GM21737 (cell line): ENCODE measurements around the gene EIF2D.
"Not testable (repeated sequence)": the region's sequence is repeated elsewhere in the genome, so short reads cannot be mapped to it uniquely, and the experiment has no call there.

ENCODE experiments used
- ATAC-seq: cut with Tn5 transposase; IDR thresholded peaks from one replicate; pipeline ENCODE4 v1.9.1; 2021; ENCODE audit warnings: mild to moderate bottlenecking, moderate library complexity; ENCODE audit not compliant: unreplicated experiment

Gene EIF2D

DNA sequence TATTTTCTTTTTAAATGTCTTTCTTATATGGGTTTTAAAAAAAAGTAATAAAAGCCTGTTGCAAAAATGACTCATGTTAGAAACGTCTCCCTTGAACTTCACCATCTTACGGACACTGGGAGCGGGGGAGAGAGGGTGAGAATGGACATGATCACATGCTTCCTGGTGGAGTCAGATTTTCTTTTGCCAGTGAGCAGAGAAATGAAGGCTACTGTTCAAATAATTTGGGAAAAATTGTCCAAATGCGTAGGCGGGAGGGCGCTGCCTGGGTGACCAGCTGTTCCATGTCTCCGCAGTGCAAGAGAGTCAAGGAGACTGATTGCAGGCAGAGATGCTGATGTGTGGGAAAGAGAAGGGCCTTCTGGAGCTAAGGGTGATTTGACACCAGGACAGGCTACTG, 23.1 kb downstream of the EIF2D start:
- ATAC-seq: no peak

GRCh38 chr1:206588492-206588891, 23.8 kb downstream of the EIF2D start:
- ATAC-seq: no peak

DNA sequence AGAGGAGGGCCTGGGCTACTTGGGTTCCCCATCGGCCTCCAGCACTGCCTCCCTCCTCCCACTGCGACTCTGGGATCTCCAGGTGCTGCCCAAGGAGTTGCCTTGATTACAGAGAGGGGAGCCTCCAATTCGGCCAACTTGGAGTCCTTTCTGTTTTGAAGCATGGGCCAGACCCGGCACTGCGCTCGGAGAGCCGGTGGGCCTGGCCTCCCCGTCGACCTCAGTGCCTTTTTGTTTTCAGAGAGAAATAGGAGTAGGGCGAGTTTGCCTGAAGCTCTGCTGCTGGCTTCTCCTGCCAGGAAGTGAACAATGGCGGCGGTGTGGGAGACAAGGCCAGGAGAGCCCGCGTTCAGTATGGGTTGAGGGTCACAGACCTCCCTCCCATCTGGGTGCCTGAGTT, 24.4 kb downstream of the EIF2D start:
- no peak for ATAC-seq

DNA sequence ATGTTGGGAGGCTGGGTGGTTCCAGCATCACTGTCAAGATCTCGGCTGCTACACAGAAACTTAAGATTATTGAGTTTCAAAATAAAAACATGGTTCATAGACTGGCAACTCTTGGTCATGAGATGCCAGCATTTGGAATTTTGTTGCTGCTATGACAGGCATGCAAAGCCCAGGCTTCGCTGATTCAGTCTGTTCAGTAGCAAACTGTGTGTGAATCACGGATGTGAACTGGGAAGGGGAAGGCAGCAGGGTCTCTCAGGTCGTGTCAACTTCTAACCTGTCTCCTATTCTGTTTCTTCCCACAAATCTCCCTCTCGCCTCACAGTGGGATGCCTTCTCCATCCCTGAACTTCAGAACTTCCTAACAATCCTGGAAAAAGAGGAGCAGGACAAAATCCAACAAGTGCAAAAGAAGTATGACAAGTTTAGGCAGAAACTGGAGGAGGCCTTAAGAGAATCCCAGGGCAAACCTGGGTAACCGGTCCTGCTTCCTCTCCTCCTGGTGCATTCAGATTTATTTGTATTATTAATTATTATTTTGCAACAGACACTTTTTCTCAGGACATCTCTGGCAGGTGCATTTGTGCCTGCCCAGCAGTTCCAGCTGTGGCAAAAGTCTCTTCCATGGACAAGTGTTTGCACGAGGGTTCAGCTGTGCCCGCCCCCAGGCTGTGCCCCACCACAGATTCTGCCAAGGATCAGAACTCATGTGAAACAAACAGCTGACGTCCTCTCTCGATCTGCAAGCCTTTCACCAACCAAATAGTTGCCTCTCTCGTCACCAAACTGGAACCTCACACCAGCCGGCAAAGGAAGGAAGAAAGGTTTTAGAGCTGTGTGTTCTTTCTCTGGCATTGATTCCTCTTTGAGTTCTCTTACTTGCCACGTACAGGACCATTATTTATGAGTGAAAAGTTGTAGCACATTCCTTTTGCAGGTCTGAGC, 25.5 kb downstream of the EIF2D start:
- no peak for ATAC-seq

- no peak for ATAC-seq
Observed at GRCh38 chr1:206584683-206585082, 27.6 kb downstream of the EIF2D start.

- ATAC-seq: no peak
Observed at GRCh38 chr1:206583707-206584648, 28.3 kb downstream of the EIF2D start.

DNA sequence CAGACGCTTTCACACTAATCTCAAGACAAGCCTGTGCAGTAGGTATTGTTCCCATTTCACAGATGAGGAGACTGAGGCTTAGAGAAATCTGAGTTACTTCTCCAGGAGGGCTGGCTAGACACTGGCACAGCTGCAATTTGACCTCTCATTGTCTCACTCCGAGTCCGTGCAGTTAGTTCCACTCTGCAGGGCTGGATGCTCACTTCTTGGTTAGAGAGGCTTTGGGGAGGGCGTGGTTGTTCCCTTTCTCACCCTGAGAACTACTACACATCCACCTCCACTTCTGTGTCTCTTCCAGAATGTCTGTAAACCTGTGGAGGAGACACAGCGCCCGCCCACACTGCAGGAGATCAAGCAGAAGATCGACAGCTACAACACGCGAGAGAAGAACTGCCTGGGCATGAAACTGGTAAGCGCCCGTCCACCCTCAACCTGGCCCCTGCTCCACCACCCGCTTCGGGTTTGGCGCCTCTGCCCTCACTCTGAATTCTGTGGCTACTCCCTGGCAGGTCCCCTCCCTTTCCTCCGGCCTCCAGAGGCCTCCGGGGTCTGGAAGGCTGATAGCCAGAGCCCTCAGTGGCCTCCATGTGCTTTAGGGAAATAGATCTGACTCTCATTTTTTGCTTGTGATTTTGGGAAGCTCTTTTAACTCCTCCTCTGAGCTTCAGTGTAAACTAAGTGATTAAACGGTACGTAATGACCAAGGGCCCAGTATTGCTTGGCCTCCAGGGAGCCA, 29.1 kb downstream of the EIF2D start:
- ATAC-seq: no peak

- ATAC-seq: no peak
Observed at GRCh38 chr1:206582537-206582936, 29.7 kb downstream of the EIF2D start.

DNA sequence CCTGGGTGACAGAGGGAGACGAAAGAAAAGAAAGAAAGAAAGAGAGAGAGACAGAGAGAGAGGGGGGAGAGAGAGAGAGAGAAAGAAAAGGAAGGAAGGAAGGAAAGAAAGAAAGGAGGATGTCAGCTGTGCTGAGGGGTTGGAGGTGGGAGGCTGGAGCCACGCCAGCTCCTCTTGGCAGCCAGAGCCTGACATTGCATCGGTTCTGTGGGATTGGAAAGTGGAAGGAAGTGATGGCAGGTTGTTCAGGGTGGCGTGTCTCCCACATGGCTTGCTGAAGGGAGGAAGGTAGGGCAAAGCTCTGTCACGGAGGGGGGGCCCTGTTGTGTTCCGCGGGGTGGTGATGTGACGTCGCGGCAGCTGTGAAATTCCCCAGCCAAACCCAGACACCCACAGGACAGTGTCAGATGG, 30.7 kb downstream of the EIF2D start:
- ATAC-seq: no peak

DNA sequence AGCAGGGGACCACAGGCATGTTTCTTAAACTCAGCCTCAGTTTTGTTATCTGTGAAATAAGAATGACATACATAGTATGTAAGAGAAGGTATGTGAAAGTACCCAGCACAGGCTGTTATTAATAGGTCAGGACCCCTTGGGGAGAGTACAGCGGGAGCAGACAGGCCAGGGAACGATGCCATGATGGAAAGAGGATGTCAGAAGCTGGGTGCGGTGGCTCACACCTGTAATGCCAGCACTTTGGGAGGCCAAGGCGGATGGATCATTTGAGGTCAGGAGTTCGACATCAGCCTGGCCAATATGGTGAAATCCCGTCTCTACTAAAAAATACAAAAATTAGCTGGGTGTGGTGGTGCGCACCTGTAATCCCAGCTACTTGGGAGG, 31.2 kb downstream of the EIF2D start:
- ATAC-seq: not testable (repeated sequence)

GRCh38 chr1:206580438-206581113, 31.7 kb downstream of the EIF2D start:
- peak; percentile 21 for ATAC-seq

DNA sequence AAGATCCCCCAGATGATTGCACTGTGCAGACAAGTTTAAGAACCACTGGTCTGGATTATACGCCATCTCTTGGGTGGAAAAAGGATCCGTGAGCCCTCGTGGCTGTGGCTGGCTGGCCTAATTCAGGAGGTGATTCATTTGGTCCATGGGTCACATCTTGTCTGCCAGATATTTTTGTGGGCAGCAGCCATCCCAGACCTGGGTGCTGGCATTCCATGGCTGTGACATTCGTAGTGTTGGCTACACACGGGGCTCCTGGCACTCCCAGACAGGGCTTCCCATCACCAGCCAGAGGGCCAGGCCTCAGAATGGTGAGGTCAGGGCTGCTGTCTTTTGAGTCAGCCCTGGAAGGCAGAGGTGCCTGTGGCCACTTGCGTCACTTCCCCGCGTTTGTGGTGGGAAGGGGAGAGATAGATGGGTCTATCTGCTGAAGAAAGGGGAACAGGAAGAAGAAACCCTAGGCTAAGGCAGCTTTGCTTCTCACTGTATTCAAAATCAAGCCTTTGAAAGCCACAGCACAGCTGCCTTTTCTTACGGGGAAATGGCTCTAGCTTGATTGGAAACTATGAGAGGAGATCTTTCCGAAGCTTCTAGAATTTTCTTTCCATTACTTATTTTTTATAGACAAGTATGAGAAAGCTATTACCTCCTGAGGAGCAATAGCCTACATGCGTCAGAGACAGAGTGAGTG, 32.4 kb downstream of the EIF2D start:
- ATAC-seq: peak; percentile 80

DNA sequence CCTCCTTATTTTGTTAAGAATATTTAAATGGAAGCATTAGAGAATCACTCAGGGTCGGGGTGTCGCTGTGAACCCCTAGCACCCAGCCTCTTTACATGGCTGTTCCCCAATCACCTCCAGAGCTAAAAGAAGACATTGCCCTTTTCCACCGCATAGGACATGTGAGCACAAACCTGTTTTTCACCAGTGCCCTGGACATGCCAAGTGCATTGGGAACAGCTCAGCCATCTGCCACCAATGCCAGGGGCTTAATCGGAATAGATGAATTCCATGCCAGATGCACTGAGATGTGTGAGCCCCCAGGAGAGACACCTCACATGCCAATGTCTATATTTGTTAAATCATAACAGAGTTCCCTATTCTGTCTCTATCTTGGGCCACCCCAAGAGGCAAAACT, 33.3 kb downstream of the EIF2D start:
- ATAC-seq: no peak

- no peak for ATAC-seq
Observed at GRCh38 chr1:206578068-206578977, 33.9 kb downstream of the EIF2D start.

GRCh38 chr1:206577626-206578025, 34.6 kb downstream of the EIF2D start:
- ATAC-seq: no peak

- ATAC-seq: no peak
Observed at GRCh38 chr1:206575894-206576737, 36.1 kb downstream of the EIF2D start.

DNA sequence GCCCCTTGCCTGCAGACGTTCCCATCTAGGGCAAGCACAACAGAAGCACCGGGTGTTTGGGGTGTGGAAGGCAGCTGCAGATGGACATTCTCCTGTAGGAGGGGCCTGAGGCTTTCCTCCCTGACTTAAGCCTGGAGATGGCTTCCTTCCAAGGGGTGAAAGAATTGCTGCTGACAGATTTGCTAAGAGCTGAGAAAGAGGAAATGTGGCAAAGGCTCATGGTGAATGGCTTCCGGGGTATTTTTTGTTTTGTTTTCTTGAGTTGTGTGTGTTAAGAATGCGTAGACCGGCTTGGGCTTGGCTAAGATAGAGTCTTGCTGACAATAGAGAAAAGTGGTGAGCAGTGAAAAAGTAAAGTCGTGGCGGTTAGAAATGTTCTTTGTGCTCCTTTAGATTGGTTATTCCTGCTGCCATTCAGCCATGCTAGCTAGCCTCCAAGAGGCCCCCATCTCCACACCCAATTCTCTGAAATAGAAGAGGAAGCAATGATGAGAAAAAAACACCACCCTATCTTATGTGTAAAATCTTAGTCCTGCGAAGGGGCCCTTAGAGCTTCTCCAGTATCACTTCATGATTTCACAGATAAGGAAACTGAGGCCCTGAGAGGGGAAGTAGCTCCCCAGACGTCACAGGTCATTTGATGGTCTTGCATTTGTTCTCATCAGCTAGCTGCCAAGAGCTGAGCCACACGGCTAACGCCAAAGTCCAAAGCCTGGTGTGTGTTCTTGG, 36.9 kb downstream of the EIF2D start:
- no peak for ATAC-seq
